Hindlimb muscle (tissue), 1 donor: ENCODE results near the gene CXCL6. TPM values are rescaled to one million over a fixed set of nuclear protein-coding genes. Genes with fewer than 3 reads are reported as not detected.

Source experiments
- DNase-seq: peaks from one replicate; pipeline ENCODE4 v3.0.0-alpha.2; 2013
- polyA plus RNA-seq: library from polyadenylated mRNA; unstranded; fragments of 120-200 nt; gene quantifications from one replicate; pipeline ENCODE4 v1.2.1, GENCODE V29; 2013; ENCODE audit not compliant: insufficient read length

Gene CXCL6
- not detected for polyA plus RNA-seq

- no peak for DNase-seq
These were observed at the start of gene CXCL6 for GRCh38 chr4:73836373-73837279. Gene CXCL6 (plus strand): TSS chr4:73836678. CDS start chr4:73836751, 73 bp downstream.

- DNase-seq = no peak
These were observed 48.1 kb upstream of the CXCL6 start for GRCh38 chr4:73788411-73788810.

- DNase-seq = no peak
These were observed 37.6 kb upstream of the CXCL6 start for GRCh38 chr4:73798842-73799241.

- no peak for DNase-seq
These were observed 36.3 kb upstream of the CXCL6 start for GRCh38 chr4:73800206-73800605.

- no peak for DNase-seq
These were observed 34.8 kb upstream of the CXCL6 start for GRCh38 chr4:73801692-73802091.

- DNase-seq = no peak
These were observed 33.3 kb upstream of the CXCL6 start for GRCh38 chr4:73803213-73803612.

- no peak for DNase-seq
These were observed 26.3 kb upstream of the CXCL6 start for GRCh38 chr4:73810191-73810590.

GRCh38 chr4:73811841-73812240, 24.6 kb upstream of the CXCL6 start:
- no peak for DNase-seq

GRCh38 chr4:73814679-73815078, 21.8 kb upstream of the CXCL6 start:
- no peak for DNase-seq

- no peak for DNase-seq
These were observed 21.3 kb upstream of the CXCL6 start for GRCh38 chr4:73815145-73815544.

- DNase-seq = no peak
These were observed 19.7 kb upstream of the CXCL6 start for GRCh38 chr4:73816814-73817213.

GRCh38 chr4:73817341-73817740, 19.1 kb upstream of the CXCL6 start:
- DNase-seq = no peak

GRCh38 chr4:73821325-73821724, 15.2 kb upstream of the CXCL6 start:
- DNase-seq = no peak

- DNase-seq = no peak
These were observed 14.1 kb upstream of the CXCL6 start for GRCh38 chr4:73822389-73822788.

- DNase-seq = no peak
These were observed 13.5 kb upstream of the CXCL6 start for GRCh38 chr4:73822812-73823504.

GRCh38 chr4:73823760-73824159, 12.7 kb upstream of the CXCL6 start:
- DNase-seq = no peak

- no peak for DNase-seq
These were observed 7.5 kb upstream of the CXCL6 start for GRCh38 chr4:73828956-73829355.

- no peak for DNase-seq
These were observed 4.9 kb upstream of the CXCL6 start for GRCh38 chr4:73831569-73831968.

GRCh38 chr4:73832651-73833237, 3.7 kb upstream of the CXCL6 start:
- DNase-seq = no peak

- DNase-seq = no peak
These were observed 2.6 kb downstream of the CXCL6 start for GRCh38 chr4:73839071-73839470.

- no peak for DNase-seq
These were observed 3.2 kb downstream of the CXCL6 start for GRCh38 chr4:73839715-73840114.

- DNase-seq = no peak
These were observed 4.9 kb downstream of the CXCL6 start for GRCh38 chr4:73841243-73841925.

- DNase-seq = no peak
These were observed 6.2 kb downstream of the CXCL6 start for GRCh38 chr4:73842696-73843095.
